ENCODE results near the gene GNAO1.
A peak's percentile ranks its signal among the peaks of the same experiment; 100 is the strongest.
"Not testable (repeated sequence)": the region's sequence is repeated elsewhere in the genome, so short reads cannot be mapped to it uniquely, and the experiment has no call there.

The GNAO1 gene

GRCh38 chr16:56365552-56365951, 174.3 kb downstream of the GNAO1 start:
- Mint-ChIP-seq H3K4me1 (no peaks in the 10 kb centered on the region), H3K36me3 (peaks cover 23% of the 10 kb centered on the region), H3K9me3 (no peaks in the 10 kb centered on the region), H3K27me3 (no peaks in the 10 kb centered on the region), H3K4me3 (no peak overlapping the region), H3K27ac (no peak overlapping the region)
- ATAC-seq (ENCODE audit: low read depth): no peak
- no peak for DNase-seq (ENCODE audit: low spot score in 2 of 2)

GRCh38 chr16:56366945-56367344, 175.7 kb downstream of the GNAO1 start:
- Mint-ChIP-seq H3K9me3 (no peaks in the 10 kb centered on the region), H3K4me3 (no peak overlapping the region), H3K27me3 (no peaks in the 10 kb centered on the region), H3K4me1 (no peaks in the 10 kb centered on the region), H3K27ac (no peak overlapping the region), H3K36me3 (peaks cover 23% of the 10 kb centered on the region)
- no peak for ATAC-seq (ENCODE audit: low read depth)
- DNase-seq (ENCODE audit: low spot score in 2 of 2): no peak

- H3K36me3 Mint-ChIP-seq: peaks cover 22% of the 10 kb centered on the region
- H3K9me3 Mint-ChIP-seq: no peaks in the 10 kb centered on the region
- H3K4me3 Mint-ChIP-seq: no peak overlapping the region
- no peak overlapping the region for H3K27ac Mint-ChIP-seq
- no peak for DNase-seq (ENCODE audit: low spot score in 2 of 2)
- peaks cover 5% of the 10 kb centered on the region for H3K4me1 Mint-ChIP-seq
- no peak for ATAC-seq (ENCODE audit: low read depth)
- H3K27me3 Mint-ChIP-seq: no peaks in the 10 kb centered on the region
These were observed 176.5 kb downstream of the GNAO1 start for GRCh38 chr16:56367764-56368163.

GRCh38 chr16:56368545-56368944, 177.3 kb downstream of the GNAO1 start:
- no peak overlapping the region for H3K4me3 Mint-ChIP-seq
- peaks cover 9% of the 10 kb centered on the region for H3K4me1 Mint-ChIP-seq
- H3K27ac Mint-ChIP-seq: no peak overlapping the region
- no peaks in the 10 kb centered on the region for H3K9me3 Mint-ChIP-seq
- ATAC-seq (ENCODE audit: low read depth) (no peak), DNase-seq (ENCODE audit: low spot score in 2 of 2) (no peak)
- H3K36me3 Mint-ChIP-seq: peaks cover 25% of the 10 kb centered on the region
- H3K27me3 Mint-ChIP-seq: no peaks in the 10 kb centered on the region

DNA sequence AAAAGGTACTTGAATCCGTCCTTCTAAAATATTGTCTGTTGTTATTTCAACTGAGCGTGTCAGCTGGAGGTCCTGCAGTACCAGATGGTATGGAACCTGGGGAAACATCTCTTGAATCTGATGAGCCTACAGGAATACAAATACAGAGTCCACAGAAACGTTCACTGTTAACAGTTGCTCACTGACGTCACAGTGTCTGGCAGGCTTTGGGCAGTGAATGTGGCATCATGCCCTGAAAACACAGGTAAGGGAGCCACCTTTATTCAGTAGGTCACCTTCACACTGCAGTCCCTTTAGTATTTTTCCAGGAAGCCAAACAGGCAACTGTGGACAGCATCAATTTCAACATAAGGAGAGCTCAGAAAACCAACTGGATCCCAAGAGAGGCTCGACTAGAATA, 177.9 kb downstream of the GNAO1 start:
- Mint-ChIP-seq H3K27me3 (no peaks in the 10 kb centered on the region), H3K27ac (no peak overlapping the region)
- ATAC-seq (ENCODE audit: low read depth): no peak

GRCh38 chr16:56370185-56370874, 179.0 kb downstream of the GNAO1 start:
- Mint-ChIP-seq H3K4me1 (peaks cover 12% of the 10 kb centered on the region), H3K9me3 (no peaks in the 10 kb centered on the region), H3K27me3 (no peaks in the 10 kb centered on the region), H3K36me3 (peaks cover 34% of the 10 kb centered on the region), H3K4me3 (no peak overlapping the region), H3K27ac (no peak overlapping the region)
- no peak for DNase-seq (ENCODE audit: low spot score in 2 of 2)
- ATAC-seq (ENCODE audit: low read depth): no peak

More for the DNA sequence above, 177.9 kb downstream of the GNAO1 start:
- DNase-seq (ENCODE audit: low spot score in 2 of 2): no peak
- Mint-ChIP-seq H3K4me3 (no peak overlapping the region), H3K4me1 (peaks cover 9% of the 10 kb centered on the region), H3K9me3 (no peaks in the 10 kb centered on the region), H3K36me3 (peaks cover 27% of the 10 kb centered on the region)

- Mint-ChIP-seq H3K27me3 (no peaks in the 10 kb centered on the region), H3K4me1 (peaks cover 17% of the 10 kb centered on the region), H3K4me3 (no peak overlapping the region), H3K9me3 (no peaks in the 10 kb centered on the region), H3K27ac (no peak overlapping the region), H3K36me3 (peaks cover 34% of the 10 kb centered on the region)
- DNase-seq (ENCODE audit: low spot score in 2 of 2) (no peak), ATAC-seq (ENCODE audit: low read depth) (no peak)
These were observed 179.8 kb downstream of the GNAO1 start for GRCh38 chr16:56370875-56371659.

- ATAC-seq (ENCODE audit: low read depth) (no peak), DNase-seq (ENCODE audit: low spot score in 2 of 2) (no peak)
- Mint-ChIP-seq H3K36me3 (peaks cover 34% of the 10 kb centered on the region), H3K9me3 (no peaks in the 10 kb centered on the region), H3K4me3 (no peak overlapping the region), H3K27ac (no peak overlapping the region), H3K4me1 (peaks cover 19% of the 10 kb centered on the region), H3K27me3 (no peaks in the 10 kb centered on the region)
These were observed 180.3 kb downstream of the GNAO1 start for GRCh38 chr16:56371660-56371937.

DNA sequence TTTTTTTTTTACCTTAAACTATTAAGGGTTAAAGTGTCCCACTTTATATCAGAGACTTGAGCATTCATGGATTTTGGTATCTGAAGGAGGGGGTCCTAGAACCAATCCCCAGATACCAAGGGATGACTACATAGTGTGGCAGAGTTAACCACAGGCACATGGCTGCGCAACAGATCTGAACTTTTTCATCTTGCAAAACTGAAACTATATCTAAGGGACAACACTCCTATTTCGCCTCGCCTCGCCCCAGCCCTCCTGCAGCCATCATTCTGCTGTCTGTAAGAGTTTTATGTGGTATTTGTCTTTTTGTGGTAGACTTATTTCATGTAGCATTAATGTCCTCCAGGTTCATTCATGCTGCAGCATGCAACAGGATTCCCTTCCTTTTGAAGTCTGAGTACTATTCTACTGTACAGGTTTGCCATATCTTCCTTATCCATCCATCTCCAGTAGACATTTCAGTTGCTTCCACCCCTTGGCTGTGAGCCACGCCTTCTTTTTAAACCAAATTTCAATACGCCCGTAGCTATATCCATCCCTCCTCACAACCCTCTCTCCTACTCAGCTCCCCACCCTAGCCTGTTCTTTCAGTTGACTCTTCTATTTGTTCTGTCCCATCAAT, 180.8 kb downstream of the GNAO1 start:
- ATAC-seq (ENCODE audit: low read depth) (no peak), DNase-seq (ENCODE audit: low spot score in 2 of 2) (no peak)
- Mint-ChIP-seq H3K4me3 (no peak overlapping the region), H3K27me3 (no peaks in the 10 kb centered on the region), H3K9me3 (no peaks in the 10 kb centered on the region), H3K36me3 (peaks cover 32% of the 10 kb centered on the region), H3K4me1 (peaks cover 19% of the 10 kb centered on the region), H3K27ac (no peak overlapping the region)

DNA sequence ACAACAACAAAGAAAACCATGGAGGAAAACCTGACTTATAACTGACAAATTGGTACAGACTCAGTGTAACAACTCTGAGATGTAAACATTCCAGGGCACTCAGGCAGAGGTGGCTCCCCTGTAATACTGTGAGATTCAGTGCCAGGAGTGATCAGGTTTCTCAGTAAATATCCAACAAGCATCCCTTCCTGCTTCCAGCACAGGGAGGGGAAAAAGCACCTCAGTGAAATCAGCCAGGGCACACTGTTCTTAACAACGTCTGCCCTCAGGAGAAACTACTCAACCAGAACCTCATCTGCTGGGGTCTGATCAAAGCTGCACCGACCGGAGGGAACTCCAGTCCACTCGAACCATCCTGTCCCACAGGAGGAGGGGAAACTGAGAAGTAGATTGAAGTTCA, 181.7 kb downstream of the GNAO1 start:
- Mint-ChIP-seq H3K27me3 (no peaks in the 10 kb centered on the region), H3K36me3 (peaks cover 34% of the 10 kb centered on the region), H3K27ac (no peak overlapping the region), H3K4me1 (peaks cover 25% of the 10 kb centered on the region), H3K9me3 (no peaks in the 10 kb centered on the region), H3K4me3 (no peak overlapping the region)
- no peak for DNase-seq (ENCODE audit: low spot score in 2 of 2)
- no peak for ATAC-seq (ENCODE audit: low read depth)

DNA sequence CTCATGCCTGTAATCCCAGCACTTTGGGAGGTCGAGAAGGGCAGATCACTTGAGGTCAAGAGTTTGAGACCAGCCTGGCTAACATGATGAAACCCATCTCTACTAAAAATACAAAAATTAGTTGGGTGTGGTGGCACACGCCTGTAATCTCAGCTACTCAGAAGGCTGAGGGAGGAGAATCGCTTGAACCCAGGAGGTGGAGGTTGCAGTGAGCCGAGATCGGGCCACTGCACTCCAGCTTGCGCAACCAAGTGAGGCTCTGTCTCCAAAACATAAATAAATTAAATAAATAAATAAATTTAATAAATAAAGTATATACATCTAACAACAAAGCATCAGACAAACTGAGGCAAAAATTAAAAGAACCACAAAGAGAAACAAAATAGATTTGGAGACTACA, 184.5 kb downstream of the GNAO1 start:
- Mint-ChIP-seq H3K36me3 (peaks cover 46% of the 10 kb centered on the region), H3K27ac (peak overlapping the region; percentile 25), H3K4me1 (peaks cover 30% of the 10 kb centered on the region)
- not testable (repeated sequence) for ATAC-seq (ENCODE audit: low read depth); H3K27me3 Mint-ChIP-seq; DNase-seq (ENCODE audit: low spot score in 2 of 2); H3K9me3 Mint-ChIP-seq; H3K4me3 Mint-ChIP-seq

- not testable (repeated sequence) for H3K27ac Mint-ChIP-seq; DNase-seq (ENCODE audit: low spot score in 2 of 2); H3K4me3 Mint-ChIP-seq; H3K27me3 Mint-ChIP-seq; ATAC-seq (ENCODE audit: low read depth)
- Mint-ChIP-seq H3K36me3 (peaks cover 66% of the 10 kb centered on the region), H3K4me1 (peaks cover 22% of the 10 kb centered on the region), H3K9me3 (peaks cover 18% of the 10 kb centered on the region)
These were observed 187.8 kb downstream of the GNAO1 start for GRCh38 chr16:56379044-56379443.

GRCh38 chr16:56380778-56381485, 189.6 kb downstream of the GNAO1 start:
- not testable (repeated sequence) for DNase-seq (ENCODE audit: low spot score in 2 of 2); H3K27ac Mint-ChIP-seq; H3K27me3 Mint-ChIP-seq; ATAC-seq (ENCODE audit: low read depth); H3K4me3 Mint-ChIP-seq
- Mint-ChIP-seq H3K9me3 (peaks cover 18% of the 10 kb centered on the region), H3K4me1 (peaks cover 15% of the 10 kb centered on the region), H3K36me3 (peaks cover 68% of the 10 kb centered on the region)

GRCh38 chr16:56382459-56382858, 191.2 kb downstream of the GNAO1 start:
- Mint-ChIP-seq H3K36me3 (peaks cover 69% of the 10 kb centered on the region), H3K27me3 (no peaks in the 10 kb centered on the region), H3K4me3 (no peak overlapping the region), H3K4me1 (peaks cover 9% of the 10 kb centered on the region), H3K27ac (peak overlapping the region; percentile 56), H3K9me3 (peaks cover 18% of the 10 kb centered on the region)
- ATAC-seq (ENCODE audit: low read depth) (no peak), DNase-seq (ENCODE audit: low spot score in 2 of 2) (no peak)
